MG63 (cell line): ENCODE data around the gene UBE2D4. TPM values are rescaled to one million over a fixed set of nuclear protein-coding genes. Genes with fewer than 3 reads are reported as not detected.
"Not testable (repeated sequence)": the region's sequence is repeated elsewhere in the genome, so short reads cannot be mapped to it uniquely, and the experiment has no call there.

Source experiments
- DNase-seq: peaks from one replicate; pipeline ENCODE4 v3.0.0-alpha.2; 2020
- H3K27me3 ChIP-seq: fragments of 250-450 bp; sonication (Bioruptor Pico); 2 replicates; pipeline ENCODE4 v1.5.1; 2020; ENCODE audit warnings: mild to moderate bottlenecking, moderate library complexity
- H3K36me3 ChIP-seq: fragments of 250-450 bp; sonication (Bioruptor Pico); 2 replicates; pipeline ENCODE4 v1.5.1; 2020; ENCODE audit warnings: mild to moderate bottlenecking, moderate library complexity
- H3K4me3 ChIP-seq: fragments of 250-450 bp; sonication (Bioruptor Pico); 2 replicates; pipeline ENCODE4 v1.5.1; 2020; ENCODE audit warnings: mild to moderate bottlenecking, moderate library complexity
- H3K9me3 ChIP-seq: fragments of 250-450 bp; sonication (Bioruptor Pico); 2 replicates; pipeline ENCODE4 v1.5.1; 2020; ENCODE audit warnings: mild to moderate bottlenecking, moderate library complexity
- total RNA-seq: library from RNA; depleted of rRNA; stranded (reverse); fragments of >200 nt; shearing (Covaris generic); gene quantifications from 2 replicates; pipeline ENCODE4 v1.2.3, GENCODE V29; 2014; ENCODE audit warnings: low replicate concordance; rRNA removed

Gene UBE2D4
- total RNA-seq, 1 experiment from 2014 or later: 20.7 TPM

DNA sequence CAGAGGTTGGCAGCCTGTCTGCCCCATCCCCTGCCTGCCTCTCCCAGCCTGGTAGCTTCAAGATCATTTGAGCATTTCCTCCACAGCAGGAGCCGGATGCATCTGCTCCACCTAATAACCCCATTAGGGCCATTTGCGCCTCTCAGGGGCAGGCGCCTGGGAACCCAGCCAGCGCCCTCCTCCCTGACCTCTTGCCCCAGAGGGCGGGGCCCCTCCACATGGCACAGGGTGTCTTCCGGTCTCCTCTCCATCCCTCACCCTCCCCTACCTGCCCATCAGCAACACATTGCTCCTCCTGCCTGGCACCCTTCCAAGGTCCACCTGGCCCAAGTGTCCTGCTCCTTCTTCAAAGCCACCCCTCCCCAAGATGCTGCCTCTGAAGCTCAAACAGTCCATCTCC is 56.6 kb downstream of the UBE2D4 start:
- DNase-seq, H3K36me3 ChIP-seq, H3K9me3 ChIP-seq, H3K4me3 ChIP-seq, H3K27me3 ChIP-seq: not testable (repeated sequence)

DNA sequence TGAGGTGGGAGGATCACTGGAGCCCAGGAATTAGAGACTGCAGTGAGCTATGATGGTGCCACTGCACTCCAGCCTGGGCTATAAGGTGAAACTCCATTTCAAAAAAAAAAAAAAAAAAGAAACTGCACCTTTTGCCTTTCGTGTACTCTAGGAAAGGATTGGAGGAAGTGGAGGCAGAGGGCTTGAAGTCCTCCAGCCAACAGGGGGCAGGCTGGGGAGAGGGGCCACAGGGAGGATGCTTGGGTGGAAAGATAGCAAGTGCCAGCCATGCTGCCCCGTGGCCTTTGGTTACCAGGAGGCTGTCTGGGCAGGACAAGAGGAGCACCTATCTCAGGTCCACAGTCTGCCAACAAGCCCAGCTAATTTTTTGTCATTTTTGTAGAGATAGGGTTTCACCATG is 57.5 kb downstream of the UBE2D4 start:
- not testable (repeated sequence) for DNase-seq, H3K9me3 ChIP-seq, H3K4me3 ChIP-seq, H3K27me3 ChIP-seq, H3K36me3 ChIP-seq

DNA sequence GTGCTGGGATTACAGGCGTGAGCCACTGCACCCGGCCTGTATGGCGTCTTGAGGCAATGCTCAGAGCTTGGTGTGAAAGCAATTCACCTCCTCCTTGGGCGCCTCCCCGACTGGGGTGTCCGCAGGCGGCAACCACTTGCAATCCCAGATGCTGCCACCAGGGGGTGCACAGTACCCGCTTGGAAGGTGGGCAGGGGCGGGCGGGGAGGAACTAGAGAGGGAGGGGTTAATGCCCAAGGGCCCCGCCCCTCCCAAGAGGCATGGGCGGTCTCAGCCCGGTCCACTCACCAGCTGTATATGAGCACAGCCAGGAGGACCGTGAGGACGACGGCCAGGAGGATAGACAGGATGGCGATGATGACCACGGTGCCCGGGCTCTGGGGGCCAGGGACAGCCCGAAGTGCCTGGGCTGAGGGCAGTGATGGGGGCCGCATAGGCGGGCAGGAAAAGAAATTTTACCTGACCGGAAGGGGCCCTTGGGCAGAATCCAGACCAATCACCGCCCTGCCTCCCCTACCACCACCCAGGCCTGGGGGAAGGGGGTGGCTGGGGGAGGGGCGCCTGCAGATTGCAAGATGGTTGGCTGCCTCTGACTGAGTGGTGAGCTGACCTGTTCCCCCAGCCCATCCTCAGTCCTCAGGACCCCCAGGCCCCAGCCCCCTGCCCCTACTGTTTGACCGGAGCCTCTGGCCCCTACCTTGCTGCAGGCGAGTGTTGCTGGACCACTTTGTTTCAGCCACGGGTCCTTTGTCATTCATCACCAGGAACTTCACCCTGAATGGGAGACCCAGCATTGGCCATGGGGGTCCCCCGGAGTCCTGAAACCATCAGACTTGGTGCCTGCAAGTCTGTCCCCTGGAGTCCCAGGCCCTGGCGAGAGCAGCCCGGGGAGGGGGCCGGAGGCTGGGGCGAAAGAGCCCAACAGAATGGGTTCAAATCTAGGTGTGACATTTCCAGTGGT is 59.9 kb downstream of the UBE2D4 start:
- not testable (repeated sequence) for H3K4me3 ChIP-seq, H3K9me3 ChIP-seq, H3K36me3 ChIP-seq, H3K27me3 ChIP-seq
- DNase-seq: peak; percentile 77

DNA sequence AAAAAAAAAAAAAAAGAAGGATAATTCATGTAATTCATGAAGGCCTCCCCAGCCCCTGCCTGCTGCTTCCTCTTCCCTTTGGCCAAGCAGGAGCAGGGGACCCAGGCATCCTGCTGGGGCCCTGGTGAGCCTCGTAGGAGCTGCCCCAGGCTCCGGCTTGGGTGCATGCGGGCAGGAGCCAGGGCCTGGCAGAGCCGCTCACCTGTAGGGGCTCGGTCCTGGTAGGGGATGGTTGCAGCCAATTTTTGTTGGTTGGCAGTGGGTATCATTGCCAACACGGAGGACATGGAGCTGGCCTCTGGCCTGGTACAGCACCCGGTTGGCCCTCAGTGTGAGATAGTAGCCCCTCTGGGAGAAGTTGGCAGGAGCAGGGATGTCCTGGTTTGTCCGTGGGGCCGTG is 61.2 kb downstream of the UBE2D4 start:
- not testable (repeated sequence) for H3K36me3 ChIP-seq, H3K9me3 ChIP-seq, H3K27me3 ChIP-seq, H3K4me3 ChIP-seq, DNase-seq

DNA sequence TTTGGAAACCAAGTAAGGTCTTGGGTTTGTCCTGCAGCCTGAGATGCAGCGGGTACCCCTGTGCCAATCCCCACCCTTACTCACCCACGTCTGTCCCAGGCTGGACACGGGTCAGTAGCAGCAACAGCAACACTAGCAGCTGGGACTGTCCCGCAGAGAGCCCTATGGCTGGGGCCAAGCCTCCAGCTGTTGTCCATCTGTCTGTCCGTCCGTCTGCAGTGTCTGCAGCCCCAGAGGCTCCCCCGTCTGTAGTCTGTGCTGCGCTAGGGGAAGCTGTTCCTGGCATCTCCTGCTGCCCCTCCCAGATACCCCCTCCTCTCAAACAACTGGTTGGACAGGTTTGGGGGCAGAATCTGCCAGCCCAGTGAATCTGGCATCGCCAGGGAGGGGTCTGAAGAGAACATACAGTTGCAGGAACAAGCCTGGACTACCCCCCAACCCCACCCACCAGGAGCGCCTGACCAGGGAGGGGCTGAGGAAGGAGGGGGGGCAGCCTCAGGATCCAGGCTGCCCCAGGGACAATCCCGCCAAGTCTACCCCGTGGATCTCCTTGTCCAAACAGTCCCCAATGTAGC is 63.9 kb downstream of the UBE2D4 start:
- H3K36me3 ChIP-seq, H3K9me3 ChIP-seq, H3K27me3 ChIP-seq, DNase-seq, H3K4me3 ChIP-seq: not testable (repeated sequence)

DNA sequence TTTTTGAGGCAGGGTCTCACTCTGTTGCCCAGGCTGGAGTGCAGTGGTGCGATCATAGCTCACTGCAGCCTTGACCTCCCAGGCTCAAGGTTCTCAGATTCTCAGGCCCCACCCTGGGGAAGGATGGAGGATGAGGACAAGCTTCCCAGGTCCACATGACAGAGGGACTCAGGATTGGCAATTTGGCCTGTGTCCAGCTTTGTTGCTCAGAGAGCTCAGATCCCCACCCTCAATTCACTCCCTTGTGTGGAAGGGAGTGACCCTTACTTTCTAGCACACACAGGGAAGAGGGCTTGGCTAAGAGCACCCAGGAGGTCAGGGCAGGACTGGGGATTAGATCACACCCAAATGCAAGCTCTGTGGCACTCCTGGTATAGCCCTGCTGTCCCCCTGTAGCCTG is 64.6 kb downstream of the UBE2D4 start:
- not testable (repeated sequence) for DNase-seq

DNA sequence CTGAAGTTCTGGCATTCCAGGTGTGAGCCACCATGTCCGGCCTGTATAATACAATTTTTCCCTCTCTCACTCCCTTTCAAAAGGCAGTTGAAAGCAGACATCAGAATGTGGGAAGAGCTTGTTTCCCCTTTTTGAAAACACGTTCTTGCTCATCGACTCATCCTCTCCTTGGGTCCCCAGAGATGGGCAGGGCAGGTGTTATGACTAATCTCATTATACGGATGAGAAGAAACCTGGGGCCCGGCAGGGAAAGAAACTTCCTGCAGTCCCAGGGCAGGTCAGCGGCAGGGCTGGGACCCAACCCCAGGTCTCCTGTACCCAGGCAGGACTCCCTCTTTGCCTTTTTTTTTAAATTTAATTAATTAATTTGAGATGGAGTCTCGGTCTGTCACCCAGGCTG is 66.7 kb downstream of the UBE2D4 start:
- H3K4me3 ChIP-seq, H3K36me3 ChIP-seq, DNase-seq, H3K9me3 ChIP-seq, H3K27me3 ChIP-seq: not testable (repeated sequence)

More for the DNA sequence above, 64.6 kb downstream of the UBE2D4 start:
- H3K27me3 ChIP-seq, H3K4me3 ChIP-seq, H3K9me3 ChIP-seq, H3K36me3 ChIP-seq: not testable (repeated sequence)

DNA sequence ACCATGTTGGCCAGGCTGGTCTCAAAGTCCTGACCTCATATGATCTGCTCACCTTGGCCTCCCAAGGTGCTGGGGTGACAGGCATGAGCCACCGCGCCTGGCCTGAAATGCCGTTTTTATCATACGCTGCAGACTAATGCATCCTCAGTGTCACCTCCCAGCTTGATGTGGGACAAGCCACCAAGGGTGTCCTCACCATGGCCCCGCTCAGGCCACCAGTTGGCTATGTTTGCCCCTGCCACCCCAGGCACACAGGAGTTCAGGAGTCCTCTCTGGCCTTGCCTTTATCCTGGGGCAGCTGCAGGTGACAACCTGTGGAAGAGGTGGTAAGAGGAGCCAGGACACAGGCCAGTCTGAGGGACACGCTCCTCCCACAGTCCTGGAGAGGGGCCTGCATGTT is 68.4 kb downstream of the UBE2D4 start:
- not testable (repeated sequence) for H3K4me3 ChIP-seq, H3K27me3 ChIP-seq, H3K36me3 ChIP-seq, DNase-seq, H3K9me3 ChIP-seq

DNA sequence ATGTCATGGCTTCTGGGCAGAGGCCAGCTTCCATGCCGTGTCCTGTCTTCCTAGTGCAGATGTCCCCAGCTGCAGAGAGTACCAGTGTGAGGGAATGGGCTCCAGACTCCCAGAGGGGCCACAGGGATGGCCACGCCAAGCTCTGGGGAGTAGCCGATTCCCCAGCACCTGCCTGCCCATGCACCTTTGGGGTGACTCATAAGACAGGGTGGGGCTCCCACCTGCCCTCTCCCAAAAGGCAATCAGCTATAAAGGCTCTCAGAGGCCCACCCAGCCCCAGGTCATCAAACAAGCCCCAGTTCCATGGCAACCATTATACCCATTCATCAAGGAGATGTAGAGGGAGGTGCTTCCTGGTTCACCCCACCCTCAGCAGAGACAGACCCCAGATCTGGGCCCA is 71.3 kb downstream of the UBE2D4 start, which contains the start of gene SPDYE1:
Gene SPDYE1, plus strand, starts transcription at position 366 of the 400 bp plus-strand sequence. CDS start 2,053 bp downstream, outside the sequence.
- not testable (repeated sequence) for H3K27me3 ChIP-seq, H3K4me3 ChIP-seq, DNase-seq, H3K36me3 ChIP-seq, H3K9me3 ChIP-seq

Other genes starting within 250 kb of the UBE2D4 start
- 37.0 and 58.9 TPM in 2 replicates for gene COA1, start 196.9 kb upstream of the UBE2D4 start, total RNA-seq
- 40.1 and 42.1 TPM in 2 replicates for gene BLVRA, start 167.8 kb upstream of the UBE2D4 start, total RNA-seq
- 107 and 198 TPM in 2 replicates for gene MRPS24, start 56.9 kb upstream of the UBE2D4 start, total RNA-seq
- 38.3 and 41.8 TPM in 2 replicates for gene URGCP, start 19.8 kb upstream of the UBE2D4 start, total RNA-seq
- not detected in 2 replicates for gene SPDYE1, start 71.5 kb downstream of the UBE2D4 start, total RNA-seq
- 103 and 166 TPM in 2 replicates for gene DBNL, start 118.3 kb downstream of the UBE2D4 start, total RNA-seq
- not detected in 2 replicates for gene PGAM2, start 139.1 kb downstream of the UBE2D4 start, total RNA-seq
- 9.4 and 10.8 TPM in 2 replicates for gene POLM, start 156.1 kb downstream of the UBE2D4 start, total RNA-seq
- 36.8 and 45.8 TPM in 2 replicates for gene AEBP1, start 177.9 kb downstream of the UBE2D4 start, total RNA-seq
- gene POLD2, start 197.1 kb downstream of the UBE2D4 start, total RNA-seq: 146 and 186 TPM in 2 replicates
- not detected in 2 replicates for gene MYL7, start 214.9 kb downstream of the UBE2D4 start, total RNA-seq